Neural crest cell (in vitro differentiated cells): ENCODE results near the gene LRRC53. TPM values are rescaled to one million over a fixed set of nuclear protein-coding genes. Genes with fewer than 3 reads are reported as not detected.

Experiments used
- DNase-seq: peaks from one replicate; pipeline ENCODE4 v3.0.0; 2021; ENCODE audit warnings: low read depth, mixed read lengths, low spot score
- H3K27ac Mint-ChIP-seq: one replicate; pipeline ENCODE4 v1.8.0; 2021; ENCODE audit warnings: mild to moderate bottlenecking, mixed read lengths; ENCODE audit not compliant: unreplicated experiment
- H3K27me3 Mint-ChIP-seq: 2 replicates; pipeline ENCODE4 v1.8.0; 2021; ENCODE audit warnings: low read depth, mild to moderate bottlenecking, mixed read lengths
- H3K36me3 Mint-ChIP-seq: 2 replicates; pipeline ENCODE4 v1.8.0; 2021; ENCODE audit warnings: low read depth, mild to moderate bottlenecking, mixed read lengths
- H3K4me1 Mint-ChIP-seq: 2 replicates; pipeline ENCODE4 v1.8.0; 2021; ENCODE audit warnings: mixed read lengths
- H3K4me3 Mint-ChIP-seq: one replicate; pipeline ENCODE4 v1.8.0; 2021; ENCODE audit warnings: mild to moderate bottlenecking, mixed read lengths
- H3K9me3 Mint-ChIP-seq: 2 replicates; pipeline ENCODE4 v1.8.0; 2021; ENCODE audit warnings: mixed read lengths
- total RNA-seq: library from RNA; stranded (reverse); gene quantifications from 2 replicates; pipeline ENCODE4 v1.2.1, GENCODE V29; 2021
- TF ChIP-seq, protein P1 (sequence below): fragments of 200-600 bp; sonication (generic); conservative IDR thresholded peaks from 2 replicates; pipeline ENCODE4 v1.5.0; 2021; ENCODE audit warnings: antibody characterized with exemption, mild to moderate bottlenecking

The LRRC53 gene
- total RNA-seq, 1 donor from 2014 or later: not detected

DNA sequence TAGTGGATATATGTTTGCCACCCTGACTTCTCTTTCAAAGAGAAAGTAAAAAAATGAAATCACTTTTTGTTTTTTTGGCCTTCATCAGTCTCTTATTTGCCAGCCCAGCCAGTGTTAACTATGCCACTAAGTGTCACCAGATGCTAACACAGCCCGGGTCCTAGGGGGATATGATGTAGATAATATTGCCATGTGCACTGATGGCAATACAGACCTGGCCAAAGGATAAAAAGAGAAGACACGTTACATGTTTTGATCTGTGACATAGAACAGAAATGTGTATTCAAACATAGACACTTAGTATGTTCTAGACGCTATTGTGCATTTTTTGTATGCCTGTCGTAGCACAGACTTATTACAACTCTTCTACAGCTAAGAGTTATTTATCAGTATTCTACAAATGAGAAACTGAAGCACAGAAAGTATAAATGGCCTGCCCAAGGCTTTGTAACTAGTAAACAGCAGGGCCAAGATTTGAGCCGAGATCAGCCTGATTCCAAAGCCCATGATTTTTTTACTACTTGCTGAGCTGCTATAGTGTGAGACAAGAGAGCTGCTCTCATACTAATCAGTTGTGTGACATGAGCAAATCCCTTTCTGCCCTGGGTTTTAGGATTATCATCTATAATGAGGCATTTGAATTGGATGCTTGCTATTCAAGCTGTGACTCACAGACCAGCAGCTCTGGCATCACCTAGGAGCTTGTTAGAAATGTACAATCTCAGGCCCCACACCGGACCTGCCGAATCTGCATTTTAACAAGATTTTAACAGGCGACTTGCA is 6.3 kb downstream of the LRRC53 start:
- H3K4me3 Mint-ChIP-seq: peak overlapping the region; percentile 20
- no peaks in the 10 kb centered on the region for H3K27me3 Mint-ChIP-seq
- no peak overlapping the region for H3K27ac Mint-ChIP-seq
- DNase-seq: no peak
- peaks cover 37% of the 10 kb centered on the region for H3K4me1 Mint-ChIP-seq
- no peaks in the 10 kb centered on the region for H3K9me3 Mint-ChIP-seq
- H3K36me3 Mint-ChIP-seq: no peaks in the 10 kb centered on the region
- TF ChIP-seq, protein P1, sequence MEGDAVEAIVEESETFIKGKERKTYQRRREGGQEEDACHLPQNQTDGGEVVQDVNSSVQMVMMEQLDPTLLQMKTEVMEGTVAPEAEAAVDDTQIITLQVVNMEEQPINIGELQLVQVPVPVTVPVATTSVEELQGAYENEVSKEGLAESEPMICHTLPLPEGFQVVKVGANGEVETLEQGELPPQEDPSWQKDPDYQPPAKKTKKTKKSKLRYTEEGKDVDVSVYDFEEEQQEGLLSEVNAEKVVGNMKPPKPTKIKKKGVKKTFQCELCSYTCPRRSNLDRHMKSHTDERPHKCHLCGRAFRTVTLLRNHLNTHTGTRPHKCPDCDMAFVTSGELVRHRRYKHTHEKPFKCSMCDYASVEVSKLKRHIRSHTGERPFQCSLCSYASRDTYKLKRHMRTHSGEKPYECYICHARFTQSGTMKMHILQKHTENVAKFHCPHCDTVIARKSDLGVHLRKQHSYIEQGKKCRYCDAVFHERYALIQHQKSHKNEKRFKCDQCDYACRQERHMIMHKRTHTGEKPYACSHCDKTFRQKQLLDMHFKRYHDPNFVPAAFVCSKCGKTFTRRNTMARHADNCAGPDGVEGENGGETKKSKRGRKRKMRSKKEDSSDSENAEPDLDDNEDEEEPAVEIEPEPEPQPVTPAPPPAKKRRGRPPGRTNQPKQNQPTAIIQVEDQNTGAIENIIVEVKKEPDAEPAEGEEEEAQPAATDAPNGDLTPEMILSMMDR: no peak

DNA sequence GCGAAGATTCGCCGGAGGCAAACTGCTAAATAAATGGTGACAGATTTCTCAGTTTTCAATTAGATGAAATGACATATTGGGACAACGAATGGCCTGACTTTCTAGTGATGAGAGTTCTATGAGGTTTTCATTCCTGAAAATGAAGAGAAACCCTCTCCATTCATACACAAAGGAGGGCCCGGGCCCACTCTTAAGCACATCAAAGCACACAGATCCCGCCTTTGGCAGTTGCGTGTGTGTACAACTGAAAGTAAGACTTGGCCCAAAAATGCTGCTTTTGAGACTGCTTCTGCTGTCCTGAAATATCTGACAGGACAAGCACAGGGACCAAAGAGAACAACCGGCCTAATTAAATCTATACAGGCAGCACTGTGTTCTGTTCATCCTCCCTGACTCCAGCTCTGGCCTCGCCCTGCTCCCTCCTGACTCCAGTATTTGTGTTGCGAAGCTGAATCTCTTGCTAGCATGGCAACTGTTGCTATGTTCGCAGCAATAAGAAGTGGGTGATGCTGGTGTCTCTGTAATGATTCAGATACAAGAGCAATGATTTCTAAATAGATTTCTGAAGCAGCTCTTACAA is 7.4 kb downstream of the LRRC53 start:
- Mint-ChIP-seq H3K36me3 (no peaks in the 10 kb centered on the region), H3K27ac (no peak overlapping the region), H3K27me3 (no peaks in the 10 kb centered on the region), H3K9me3 (no peaks in the 10 kb centered on the region), H3K4me1 (peaks cover 37% of the 10 kb centered on the region), H3K4me3 (no peak overlapping the region)
- TF ChIP-seq, protein P1: no peak
- peak; percentile 6 for DNase-seq

DNA sequence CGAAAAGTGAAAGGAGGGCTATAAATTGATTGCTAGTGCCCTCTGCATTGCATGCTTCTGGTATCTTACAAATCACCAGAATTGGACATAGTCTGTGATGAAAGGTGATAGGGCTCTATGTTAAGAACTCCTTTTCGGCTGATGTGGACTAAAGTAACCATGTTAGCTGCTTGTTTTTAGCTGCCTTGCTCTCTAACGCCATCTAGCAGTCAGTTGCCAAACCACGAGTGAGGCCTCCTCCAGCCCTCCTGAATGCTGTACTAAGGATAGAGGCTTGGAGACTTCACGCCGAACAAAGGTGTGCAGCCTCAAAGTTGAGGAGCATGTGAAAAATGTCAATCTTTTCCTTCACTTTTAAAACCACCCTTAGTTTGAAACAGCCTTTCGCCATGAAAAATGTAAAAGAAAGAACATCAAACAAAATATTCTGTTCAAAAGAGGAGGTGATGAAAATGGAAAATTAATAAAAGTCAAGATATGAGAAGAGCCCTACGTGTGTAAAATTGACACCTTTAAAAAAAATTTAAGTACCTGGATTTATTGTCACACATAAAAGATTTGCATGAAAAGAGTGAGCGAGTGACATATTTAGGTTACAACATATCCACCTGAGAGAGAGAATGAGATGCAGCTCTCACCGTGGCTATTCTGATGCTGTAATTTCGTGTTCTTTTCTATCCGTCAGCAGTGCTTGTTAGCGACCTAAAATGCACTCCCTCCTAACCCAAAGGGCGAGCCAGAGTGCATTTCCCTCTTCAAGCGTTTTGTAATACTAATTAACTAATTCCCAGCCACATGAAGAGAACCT is 8.1 kb downstream of the LRRC53 start:
- Mint-ChIP-seq H3K27ac (no peak overlapping the region), H3K4me1 (peaks cover 37% of the 10 kb centered on the region), H3K36me3 (no peaks in the 10 kb centered on the region), H3K4me3 (peak overlapping the region; percentile 45), H3K27me3 (no peaks in the 10 kb centered on the region), H3K9me3 (no peaks in the 10 kb centered on the region)
- TF ChIP-seq, protein P1: peak; percentile 81
- DNase-seq: peak; percentile 68

DNA sequence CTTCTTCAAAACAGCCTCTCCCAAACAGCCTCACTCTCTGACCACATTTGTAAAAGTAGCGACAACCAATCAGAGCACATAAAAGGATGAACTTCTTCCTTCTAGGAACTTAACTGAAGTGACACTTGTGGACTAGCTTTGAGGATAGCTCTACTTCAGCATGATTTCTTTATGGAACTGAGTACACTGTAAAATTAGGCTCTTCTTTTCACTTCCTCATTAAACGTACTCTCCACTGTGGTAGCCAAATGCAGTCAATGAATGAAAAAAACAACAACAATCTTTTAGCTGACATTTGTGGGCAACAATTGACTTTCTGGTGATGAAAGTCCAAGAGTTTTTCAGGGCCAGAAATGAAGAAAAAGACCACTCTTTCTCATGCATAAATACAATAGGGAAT is 9.6 kb downstream of the LRRC53 start:
- Mint-ChIP-seq H3K27me3 (no peaks in the 10 kb centered on the region), H3K4me1 (peaks cover 32% of the 10 kb centered on the region), H3K4me3 (no peak overlapping the region), H3K27ac (no peak overlapping the region), H3K36me3 (no peaks in the 10 kb centered on the region), H3K9me3 (no peaks in the 10 kb centered on the region)
- no peak for DNase-seq
- TF ChIP-seq, protein P1: no peak

DNA sequence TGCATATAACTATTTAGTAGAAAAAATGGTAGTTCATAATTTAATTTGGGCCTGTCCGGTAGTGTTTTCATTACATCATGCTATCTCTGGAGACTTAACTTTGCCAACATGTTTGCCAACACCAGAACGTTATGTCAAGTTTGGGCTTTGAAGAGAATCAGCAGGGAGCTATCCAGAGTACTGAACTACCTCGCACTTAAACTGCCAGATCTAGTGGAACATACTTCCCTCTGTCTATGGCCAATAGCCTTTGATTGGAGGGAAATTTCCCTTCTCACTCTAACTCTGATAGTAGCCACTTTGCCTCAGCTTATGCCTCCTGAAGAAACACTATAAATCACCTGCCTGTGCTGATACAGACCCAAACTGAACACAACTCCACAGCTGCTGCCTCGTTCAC is 10.0 kb downstream of the LRRC53 start:
- peak; percentile 23 for DNase-seq
- Mint-ChIP-seq H3K9me3 (no peaks in the 10 kb centered on the region), H3K27ac (no peak overlapping the region), H3K36me3 (no peaks in the 10 kb centered on the region), H3K4me3 (no peak overlapping the region), H3K4me1 (peaks cover 27% of the 10 kb centered on the region), H3K27me3 (peaks cover 1% of the 10 kb centered on the region)
- TF ChIP-seq, protein P1: no peak
